ENCODE results near the gene KAT2A. TPM values are rescaled to one million over a fixed set of nuclear protein-coding genes. Genes with fewer than 3 reads are reported as not detected.
A peak's percentile ranks its signal among the peaks of the same experiment; 100 is the strongest.

KAT2A gene
- total and polyA plus RNA-seq, 10 donors: 37.8 to 168 (median 49.5) TPM

DNA sequence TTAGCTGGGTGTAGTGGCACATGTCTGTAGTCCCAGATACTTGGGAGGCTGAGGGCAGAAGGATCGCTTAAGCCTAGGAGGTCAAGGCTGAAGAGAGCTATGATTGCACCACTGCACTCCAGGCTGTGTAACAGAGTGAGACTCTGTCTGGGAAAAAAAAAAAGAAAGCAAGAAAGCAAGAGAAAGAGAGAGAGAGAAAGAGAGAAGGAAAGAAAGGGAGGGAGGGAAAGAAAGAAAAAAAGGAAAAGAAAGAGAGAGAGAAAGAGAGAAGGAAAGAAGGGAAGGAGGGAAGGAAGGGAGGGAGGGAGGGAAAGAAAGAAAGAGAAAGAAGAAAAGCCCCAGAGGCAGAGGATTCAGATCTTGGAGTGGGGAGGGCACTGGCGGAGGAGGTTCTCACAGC lies 15.2 kb downstream of the KAT2A start:
- intact Hi-C loops (cut with DNase I; ENCODE audit: low total_unique reads): no loop called here
- WGBS, 5 donors: 91 to 100% (median 96%) methylated on average over 2 of the region's 2 CpGs
- no peak for DNase-seq
- H3K4me3 ChIP-seq: no peak overlapping the region
- peaks cover 0 to 34% (median 22%) of the 10 kb centered on the region in 6 donors for H3K4me1 ChIP-seq
- TF ChIP-seq CTCF (IDR thresholded peaks at IDR 0.05 in 8 of 11, conservative IDR thresholded peaks at IDR 0.05 in 3 of 11): no peak
- no peak for TF ChIP-seq POLR2AphosphoS5 (IDR thresholded peaks at IDR 0.05)
- no peak for TF ChIP-seq POLR2A (IDR thresholded peaks at IDR 0.05)
- H3K27me3 ChIP-seq (replicated peaks in 1 of 7): no peaks in the 10 kb centered on the region
- H3K27ac ChIP-seq: no peak overlapping the region
- H3K9me3 ChIP-seq: no peaks in the 10 kb centered on the region
- peaks cover 0 to 86% (median 24%) of the 10 kb centered on the region in 6 donors for H3K36me3 ChIP-seq

- Histone ChIP-seq H3K4me3 (no peak overlapping the region), H3K36me3 (peaks cover 0 to 68% (median 24%) of the 10 kb centered on the region in 6 donors), H3K9me3 (no peaks in the 10 kb centered on the region), H3K4me1 (peaks cover 0 to 26% (median 18%) of the 10 kb centered on the region in 6 donors), H3K27ac (no peak overlapping the region), H3K27me3 (replicated peaks in 1 of 7) (no peaks in the 10 kb centered on the region)
- WGBS, 5 donors: 70 to 95% (median 89%) methylated on average over 2 to 3 of the region's 3 CpGs
- TF ChIP-seq POLR2A (IDR thresholded peaks at IDR 0.05): no peak
- TF ChIP-seq POLR2AphosphoS5 (IDR thresholded peaks at IDR 0.05): no peak
- no peak for TF ChIP-seq CTCF (IDR thresholded peaks at IDR 0.05 in 8 of 11, conservative IDR thresholded peaks at IDR 0.05 in 3 of 11)
- intact Hi-C loops (cut with DNase I; ENCODE audit: low total_unique reads): no loop called here
- DNase-seq: no peak
Measured at GRCh38 chr17:42104264-42104663, 16.9 kb downstream of the KAT2A start.

DNA sequence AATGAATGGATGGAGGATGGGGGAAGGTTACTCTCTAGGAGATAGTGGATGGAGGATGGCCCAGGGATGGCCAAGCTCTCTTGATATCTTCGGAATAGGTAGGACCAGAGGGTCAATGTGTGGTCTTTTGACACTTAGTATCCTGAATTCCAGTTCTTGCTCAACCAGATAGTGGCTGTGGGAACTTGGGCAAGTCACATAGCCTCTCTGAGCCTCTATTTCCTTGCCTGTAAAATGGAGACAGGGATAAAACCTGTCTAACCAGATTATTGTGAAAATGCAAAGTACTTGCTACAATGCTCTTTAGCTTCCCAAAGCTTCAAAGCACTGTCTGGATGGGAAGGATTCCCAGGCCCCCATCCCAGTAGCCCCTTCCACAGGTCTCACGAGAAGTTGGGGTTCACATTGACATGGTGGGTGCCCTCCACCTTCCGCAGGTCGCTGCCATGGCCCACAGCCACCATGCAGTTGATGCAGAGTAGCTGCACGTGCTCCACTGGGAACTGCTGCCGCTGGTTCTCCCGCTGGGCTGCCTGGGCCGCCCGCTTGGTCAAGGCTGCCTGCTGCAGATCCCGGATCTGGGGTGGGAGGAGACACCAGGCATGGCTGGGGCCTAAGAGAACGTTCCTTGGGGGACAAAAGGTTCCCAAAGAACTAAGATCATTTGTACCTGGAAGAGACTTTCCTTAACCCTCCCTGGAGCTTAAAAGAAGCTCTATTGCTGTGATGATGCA lies 17.8 kb downstream of the KAT2A start:
- peaks cover 0 to 5% (median 0%) of the 10 kb centered on the region in 7 donors for H3K27me3 ChIP-seq (replicated peaks in 1 of 7)
- H3K36me3 ChIP-seq: peaks cover 0 to 60% (median 18%) of the 10 kb centered on the region in 6 donors
- intact Hi-C loops (cut with DNase I; ENCODE audit: low total_unique reads): no loop called here
- no peaks in the 10 kb centered on the region for H3K9me3 ChIP-seq
- no peak overlapping the region for H3K4me3 ChIP-seq
- peaks cover 0 to 28% (median 20%) of the 10 kb centered on the region in 6 donors for H3K4me1 ChIP-seq
- no peak for DNase-seq
- H3K27ac ChIP-seq: no peak overlapping the region
- TF ChIP-seq CTCF (IDR thresholded peaks at IDR 0.05 in 8 of 11, conservative IDR thresholded peaks at IDR 0.05 in 3 of 11): no peak
- TF ChIP-seq POLR2AphosphoS5 (IDR thresholded peaks at IDR 0.05): peak in 2 of 3 donors; percentile 8 to 17
- WGBS, 5 donors: 79 to 94% (median 90%) methylated on average over 9 to 11 of the region's 11 CpGs

GRCh38 chr17:42101513-42102292 lies 19.5 kb downstream of the KAT2A start:
- Histone ChIP-seq H3K4me3 (no peak overlapping the region), H3K4me1 (peaks cover 8 to 25% (median 19%) of the 10 kb centered on the region in 6 donors), H3K27ac (no peak overlapping the region), H3K9me3 (no peaks in the 10 kb centered on the region), H3K36me3 (peaks cover 0 to 44% (median 18%) of the 10 kb centered on the region in 6 donors), H3K27me3 (replicated peaks in 1 of 7) (peaks cover 2 to 22% (median 16%) of the 10 kb centered on the region in 7 donors)
- peak; percentile 83 for DNase-seq
- TF ChIP-seq CTCF (IDR thresholded peaks at IDR 0.05 in 8 of 11, conservative IDR thresholded peaks at IDR 0.05 in 3 of 11) (peak; percentile 50 to 85 (median 76)), POLR2A (IDR thresholded peaks at IDR 0.05) (no peak), POLR2AphosphoS5 (IDR thresholded peaks at IDR 0.05) (peak in 1 of 3 donors; percentile 34)
- WGBS, 5 donors: 46 to 52% (median 49%) methylated on average over 12 to 14 of the region's 14 CpGs
- intact Hi-C loops (cut with DNase I; ENCODE audit: low total_unique reads): no loop called here

Data from spleen (tissue), 11 donors.